Right lobe of liver (tissue), 4 donors: ENCODE results near the gene MAPK4.

Experiments used
- CTCF ChIP-seq, 4 donors: fragments of 200-600 bp in 3 of 4; fragments of 450-650 bp in 1 of 4; IDR thresholded peaks; one replicate each; pipeline versions ENCODE4 v1.5.1 to v1.8.0; 2016 to 2022; ENCODE audit warnings: antibody characterized with exemption in 4 of 4, mild to moderate bottlenecking in 2 of 4
- POLR2A ChIP-seq: fragments of 450-650 bp; IDR thresholded peaks from one replicate; pipeline ENCODE4 v1.6.1; 2017; ENCODE audit warnings: antibody characterized with exemption, mild to moderate bottlenecking
- donor health status: DM: no; HTN: no; CAD: no.
- donor health status: DM: no; HTN: no; CAD: no.
- donor health status: DM: no; HTN: yes; CAD: no.

GRCh38 chr18:50726960-50727589 is 167.2 kb downstream of the MAPK4 start:
- no peak for TF ChIP-seq POLR2A
- TF ChIP-seq CTCF (IDR thresholded peaks at IDR 0.05), result no peak
